Suprapubic skin (tissue), 4 donors: ENCODE data around the gene INHBC. TPM values are rescaled to one million over a fixed set of nuclear protein-coding genes. Genes with fewer than 3 reads are reported as not detected.

ENCODE experiments used
- DNase-seq, 2 donors: peaks; one replicate each; pipeline ENCODE4 v3.0.0-alpha.2; 2019; ENCODE audit warnings: low spot score in 2 of 2
- H3K27ac ChIP-seq: fragments of 200-600 bp; sonication (generic); one replicate; pipeline ENCODE4 v1.5.1; 2019
- H3K27me3 ChIP-seq: fragments of 200-600 bp; sonication (generic); one replicate; pipeline ENCODE4 v1.5.1; 2019
- H3K36me3 ChIP-seq: fragments of 200-600 bp; sonication (generic); one replicate; pipeline ENCODE4 v1.5.1; 2019
- H3K4me1 ChIP-seq: fragments of 200-600 bp; sonication (generic); one replicate; pipeline ENCODE4 v1.5.1; 2019
- H3K4me3 ChIP-seq: fragments of 200-600 bp; sonication (generic); one replicate; pipeline ENCODE4 v1.5.1; 2019; ENCODE audit warnings: mild to moderate bottlenecking
- H3K9me3 ChIP-seq: fragments of 200-600 bp; sonication (generic); one replicate; pipeline ENCODE4 v1.5.1; 2019
- EP300 ChIP-seq: sonication (generic); formaldehyde crosslinking; IDR thresholded peaks from one replicate; pipeline ENCODE4 v1.6.1; 2017; ENCODE audit warnings: antibody characterized with exemption
- POLR2A ChIP-seq, 2 donors: fragments of 450-650 bp; IDR thresholded peaks; one replicate each; pipeline ENCODE4 v1.6.1; 2017; ENCODE audit warnings: antibody characterized with exemption in 2 of 2, mild to moderate bottlenecking in 2 of 2, moderate library complexity in 2 of 2
- POLR2AphosphoS5 ChIP-seq, 3 donors: sonication (generic); formaldehyde crosslinking; IDR thresholded peaks; one replicate each; pipeline ENCODE4 v1.6.1; 2017; ENCODE audit warnings: antibody characterized with exemption in 3 of 3
- WGBS: methylation state at CpG from one replicate; pipeline ENCODE4 v1.1.5; 2018; 5-methylcytosine and 5-hydroxymethylcytosine counted together
- total RNA-seq, 4 donors: library from RNA; depleted of rRNA; stranded (reverse); fragments of >200 nt; gene quantifications; one replicate each; pipeline ENCODE4 v1.1.0, GENCODE V29; 2016
- TF ChIP-seq, protein P1 (sequence below), 2 donors: fragments of 200-600 bp in 1 of 2; fragments of 450-650 bp in 1 of 2; sonication (generic) in 1 of 2; IDR thresholded peaks; one replicate each; pipeline ENCODE4 v1.5.1; 2016 to 2019; ENCODE audit warnings: antibody characterized with exemption in 2 of 2, mild to moderate bottlenecking in 1 of 2, moderate library complexity in 1 of 2

Gene INHBC
- total RNA-seq, 4 donors from 2014 or later = not detected

DNA sequence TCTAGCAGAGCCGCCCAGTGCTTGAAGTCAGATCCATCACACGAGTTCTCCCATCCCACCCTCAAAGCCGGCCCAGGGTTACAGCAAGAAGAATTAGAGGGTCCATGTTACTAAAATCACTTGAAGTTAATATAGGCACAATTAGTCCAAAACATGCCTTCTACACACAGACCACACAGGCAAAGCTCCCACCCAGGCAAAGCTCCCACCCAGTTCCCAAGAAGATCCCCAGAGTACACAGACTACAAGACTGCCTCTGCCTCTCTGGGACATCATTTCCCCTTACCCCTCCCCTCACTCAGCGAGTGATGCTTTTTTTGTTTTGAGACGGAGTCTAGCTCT, 28.3 kb downstream of the INHBC start:
- Histone ChIP-seq H3K4me3 (peak overlapping the region; percentile 75), H3K4me1 (peaks cover 45% of the 10 kb centered on the region), H3K27ac (no peak overlapping the region), H3K36me3 (no peaks in the 10 kb centered on the region), H3K27me3 (peaks cover 4% of the 10 kb centered on the region), H3K9me3 (no peaks in the 10 kb centered on the region)
- WGBS = 31% methylated on average over 5 of the region's 5 CpGs
- TF ChIP-seq, protein P1, sequence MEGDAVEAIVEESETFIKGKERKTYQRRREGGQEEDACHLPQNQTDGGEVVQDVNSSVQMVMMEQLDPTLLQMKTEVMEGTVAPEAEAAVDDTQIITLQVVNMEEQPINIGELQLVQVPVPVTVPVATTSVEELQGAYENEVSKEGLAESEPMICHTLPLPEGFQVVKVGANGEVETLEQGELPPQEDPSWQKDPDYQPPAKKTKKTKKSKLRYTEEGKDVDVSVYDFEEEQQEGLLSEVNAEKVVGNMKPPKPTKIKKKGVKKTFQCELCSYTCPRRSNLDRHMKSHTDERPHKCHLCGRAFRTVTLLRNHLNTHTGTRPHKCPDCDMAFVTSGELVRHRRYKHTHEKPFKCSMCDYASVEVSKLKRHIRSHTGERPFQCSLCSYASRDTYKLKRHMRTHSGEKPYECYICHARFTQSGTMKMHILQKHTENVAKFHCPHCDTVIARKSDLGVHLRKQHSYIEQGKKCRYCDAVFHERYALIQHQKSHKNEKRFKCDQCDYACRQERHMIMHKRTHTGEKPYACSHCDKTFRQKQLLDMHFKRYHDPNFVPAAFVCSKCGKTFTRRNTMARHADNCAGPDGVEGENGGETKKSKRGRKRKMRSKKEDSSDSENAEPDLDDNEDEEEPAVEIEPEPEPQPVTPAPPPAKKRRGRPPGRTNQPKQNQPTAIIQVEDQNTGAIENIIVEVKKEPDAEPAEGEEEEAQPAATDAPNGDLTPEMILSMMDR (IDR thresholded peaks at IDR 0.05) = no peak
- no peak for DNase-seq

DNA sequence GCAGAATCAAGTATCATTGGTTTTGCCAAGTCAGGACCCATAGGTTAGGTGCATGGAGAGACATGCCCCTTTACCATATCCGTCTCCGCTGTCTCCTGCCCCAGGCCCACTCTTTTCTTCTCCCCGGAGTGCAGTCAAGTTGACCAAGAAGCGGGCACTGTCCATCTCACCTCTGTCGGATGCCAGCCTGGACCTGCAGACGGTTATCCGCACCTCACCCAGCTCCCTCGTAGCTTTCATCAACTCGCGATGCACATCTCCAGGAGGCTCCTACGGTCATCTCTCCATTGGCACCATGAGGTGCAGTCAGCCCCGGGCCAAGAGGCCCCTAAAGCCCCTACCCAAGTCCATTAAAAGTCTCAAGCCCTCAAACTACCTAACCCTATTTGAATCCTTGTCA, 30.0 kb downstream of the INHBC start:
- H3K4me3 ChIP-seq = no peak overlapping the region
- H3K36me3 ChIP-seq = no peaks in the 10 kb centered on the region
- H3K4me1 ChIP-seq = peaks cover 34% of the 10 kb centered on the region
- no peak for DNase-seq
- WGBS = 91% methylated on average over 12 of the region's 12 CpGs
- peaks cover 4% of the 10 kb centered on the region for H3K27me3 ChIP-seq
- no peaks in the 10 kb centered on the region for H3K9me3 ChIP-seq
- TF ChIP-seq, protein P1 (IDR thresholded peaks at IDR 0.05) = no peak
- TF ChIP-seq POLR2AphosphoS5 (IDR thresholded peaks at IDR 0.05) = no peak
- TF ChIP-seq EP300 = no peak
- no peak for TF ChIP-seq POLR2A (IDR thresholded peaks at IDR 0.05)
- H3K27ac ChIP-seq = no peak overlapping the region

DNA sequence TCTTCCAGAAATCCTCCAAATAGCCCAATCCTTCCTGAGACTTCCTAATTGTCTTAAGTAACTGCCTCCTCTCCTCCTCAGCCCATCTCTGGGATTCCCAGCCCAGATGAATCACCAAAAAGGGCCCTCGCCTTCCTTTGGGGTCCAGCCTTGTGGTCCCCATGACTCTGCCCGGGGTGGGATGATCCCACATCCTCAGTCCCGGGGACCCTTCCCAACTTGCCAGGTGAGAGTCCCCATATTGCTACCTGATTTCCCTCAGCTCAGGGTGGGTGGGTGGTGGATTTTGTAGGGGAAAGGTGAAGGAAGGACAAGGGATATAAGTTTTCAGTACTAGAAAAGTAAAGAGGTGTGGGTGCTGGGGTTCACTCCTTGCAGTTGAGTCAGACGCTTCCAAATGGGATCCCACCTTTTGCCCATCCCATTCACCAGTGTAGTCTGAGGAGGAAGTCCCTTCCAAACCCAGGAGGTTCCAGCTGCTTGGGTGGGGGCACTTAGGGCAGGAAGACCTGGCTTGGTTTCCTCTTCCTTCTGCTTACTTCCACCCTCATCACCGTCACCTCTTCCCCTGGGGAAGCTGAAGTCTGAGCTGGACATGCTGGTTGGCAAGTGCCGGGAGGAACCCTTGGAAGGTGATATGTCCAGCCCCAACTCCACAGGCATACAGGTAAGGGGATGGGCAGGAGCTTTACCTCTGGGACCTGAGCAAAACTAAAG, 30.6 kb downstream of the INHBC start:
- WGBS = 90% methylated on average over 6 of the region's 6 CpGs

DNA sequence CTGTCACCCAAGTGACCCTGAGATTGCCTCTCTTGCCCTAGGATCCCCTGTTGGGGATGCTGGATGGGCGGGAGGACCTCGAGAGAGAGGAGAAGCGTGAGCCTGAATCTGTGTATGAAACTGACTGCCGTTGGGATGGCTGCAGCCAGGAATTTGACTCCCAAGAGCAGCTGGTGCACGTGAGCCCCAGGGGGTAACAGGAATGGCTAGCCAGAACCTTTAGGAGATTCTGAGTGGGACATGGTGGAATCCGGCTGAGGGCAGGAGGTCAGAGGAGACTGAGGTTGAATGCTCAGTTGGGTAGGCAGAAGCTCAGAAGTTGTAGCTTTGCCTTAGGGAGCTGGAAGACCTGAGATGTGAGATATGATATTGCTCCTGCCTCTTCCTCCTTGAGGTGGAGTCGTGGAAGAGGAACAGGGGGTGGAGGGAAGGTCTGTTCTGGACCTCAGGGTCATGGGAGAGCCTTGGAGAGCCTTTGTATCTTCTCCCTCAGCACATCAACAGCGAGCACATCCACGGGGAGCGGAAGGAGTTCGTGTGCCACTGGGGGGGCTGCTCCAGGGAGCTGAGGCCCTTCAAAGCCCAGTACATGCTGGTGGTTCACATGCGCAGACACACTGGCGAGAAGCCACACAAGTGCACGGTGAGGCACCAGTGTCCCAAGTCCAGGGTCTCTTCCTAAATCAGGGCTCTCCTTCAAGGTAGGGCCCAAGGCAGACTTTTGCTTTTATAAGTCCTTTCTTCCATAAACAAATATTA, 31.3 kb downstream of the INHBC start:
- DNase-seq = no peak
- 80% methylated on average over 12 of the region's 14 CpGs for WGBS

More for the DNA sequence above, 30.6 kb downstream of the INHBC start:
- Histone ChIP-seq H3K9me3 (no peaks in the 10 kb centered on the region), H3K4me3 (no peak overlapping the region), H3K4me1 (peaks cover 28% of the 10 kb centered on the region), H3K27me3 (peaks cover 4% of the 10 kb centered on the region), H3K27ac (no peak overlapping the region), H3K36me3 (no peaks in the 10 kb centered on the region)
- no peak for DNase-seq
- no peak for TF ChIP-seq POLR2A (IDR thresholded peaks at IDR 0.05)
- no peak for TF ChIP-seq POLR2AphosphoS5 (IDR thresholded peaks at IDR 0.05)
- TF ChIP-seq, protein P1 (IDR thresholded peaks at IDR 0.05) = no peak

More for the DNA sequence above, 31.3 kb downstream of the INHBC start:
- no peak for TF ChIP-seq POLR2A (IDR thresholded peaks at IDR 0.05)
- TF ChIP-seq, protein P1 (IDR thresholded peaks at IDR 0.05) = no peak
- no peak for TF ChIP-seq POLR2AphosphoS5 (IDR thresholded peaks at IDR 0.05)
- no peak for TF ChIP-seq EP300
- Histone ChIP-seq H3K27ac (no peak overlapping the region), H3K36me3 (peaks cover under 1% of the 10 kb centered on the region), H3K27me3 (peaks cover 4% of the 10 kb centered on the region), H3K9me3 (no peaks in the 10 kb centered on the region), H3K4me3 (no peak overlapping the region), H3K4me1 (peaks cover 20% of the 10 kb centered on the region)
